Mesendoderm (in vitro differentiated cells): ENCODE data around the gene PTBP2.

Experiments used
- DNase-seq: peaks from one replicate; pipeline ENCODE4 v3.0.0; 2013
- H2AK5ac ChIP-seq: 2 replicates; pipeline ENCODE4 v1.6.1; 2013; ENCODE audit warnings: low read length, inconsistent platforms
- H2BK120ac ChIP-seq: 2 replicates; pipeline ENCODE4 v1.6.1; 2013; ENCODE audit warnings: low read depth, mild to moderate bottlenecking, low read length, moderate library complexity, mixed read lengths
- H2BK15ac ChIP-seq: replicated peaks from 2 replicates; pipeline ENCODE4 v1.6.1; 2013; ENCODE audit warnings: low read depth, mild to moderate bottlenecking, moderate library complexity
- H2BK5ac ChIP-seq: 2 replicates; pipeline ENCODE4 v1.6.1; 2013; ENCODE audit warnings: low read length, inconsistent platforms
- H3K18ac ChIP-seq: 2 replicates; pipeline ENCODE4 v1.6.1; 2013; ENCODE audit warnings: mild to moderate bottlenecking, low read length, mixed read lengths
- H3K23ac ChIP-seq: one replicate; pipeline ENCODE4 v1.6.1; 2013; ENCODE audit warnings: low read length
- H3K27ac ChIP-seq: 2 replicates; pipeline ENCODE4 v1.5.1; 2013; ENCODE audit warnings: low read depth, mild to moderate bottlenecking, inconsistent platforms, low read length, moderate library complexity
- H3K27me3 ChIP-seq: 2 replicates; pipeline ENCODE4 v1.6.1; 2013; ENCODE audit warnings: low read length, control low read depth, mild to moderate bottlenecking, inconsistent platforms; ENCODE audit not compliant: insufficient read depth, poor library complexity
- H3K36me3 ChIP-seq: 2 replicates; pipeline ENCODE4 v1.6.1; 2013; ENCODE audit warnings: low read length, inconsistent platforms; ENCODE audit not compliant: control insufficient read depth, insufficient read depth
- H3K4ac ChIP-seq: one replicate; pipeline ENCODE4 v1.6.1; 2013; ENCODE audit warnings: low read depth, mild to moderate bottlenecking, low read length, moderate library complexity
- H3K4me1 ChIP-seq: 2 replicates; pipeline ENCODE4 v1.6.1; 2013; ENCODE audit warnings: low read depth, low read length, inconsistent platforms; ENCODE audit not compliant: control insufficient read depth
- H3K4me2 ChIP-seq: 2 replicates; pipeline ENCODE4 v1.6.1; 2013; ENCODE audit warnings: low read length
- H3K4me3 ChIP-seq: 2 replicates; pipeline ENCODE4 v1.5.1; 2013; ENCODE audit warnings: mild to moderate bottlenecking, low read length
- H3K56ac ChIP-seq: one replicate; pipeline ENCODE4 v1.6.1; 2013; ENCODE audit warnings: low read length
- H3K79me1 ChIP-seq: 2 replicates; pipeline ENCODE4 v1.6.1; 2013; ENCODE audit warnings: low read length, inconsistent platforms
- H3K79me2 ChIP-seq: 2 replicates; pipeline ENCODE4 v1.6.1; 2013; ENCODE audit warnings: mild to moderate bottlenecking, low read length; ENCODE audit not compliant: control insufficient read depth, insufficient read depth
- H3K9ac ChIP-seq: 2 replicates; pipeline ENCODE4 v1.6.1; 2013; ENCODE audit warnings: low read length, inconsistent platforms
- H4K5ac ChIP-seq: one replicate; pipeline ENCODE4 v1.6.1; 2013; ENCODE audit warnings: low read length
- H4K8ac ChIP-seq: one replicate; pipeline ENCODE4 v1.6.1; 2013; ENCODE audit warnings: low read depth, mild to moderate bottlenecking, control low read depth, low read length, moderate library complexity
- WGBS: extraction: QIAGEN DNeasy Blood & Tissue Kit; methylation state at CpG from one replicate; pipeline ENCODE4 v1.1.7; 2013; ENCODE audit warnings: low lambda C conversion rate, missing lambda C conversion rate; ENCODE audit not compliant: insufficient coverage; ENCODE audit errors: extremely low coverage; 5-methylcytosine and 5-hydroxymethylcytosine counted together

PTBP2 gene

GRCh38 chr1:96730574-96731298 is 9.2 kb downstream of the PTBP2 start:
- H3K23ac ChIP-seq: no peak overlapping the region
- H4K8ac ChIP-seq: no peak overlapping the region
- H2BK15ac ChIP-seq: no peak overlapping the region
- no peaks in the 10 kb centered on the region for H3K79me1 ChIP-seq
- H3K27ac ChIP-seq: no peak overlapping the region
- no peak overlapping the region for H2BK120ac ChIP-seq
- no peak overlapping the region for H3K9ac ChIP-seq
- no CpG with 5 or more reads among the region's 4 CpGs for WGBS
- H3K36me3 ChIP-seq: no peaks in the 10 kb centered on the region
- no peak overlapping the region for H3K4me2 ChIP-seq
- no peak overlapping the region for H3K4me3 ChIP-seq
- no peak overlapping the region for H4K5ac ChIP-seq
- H3K56ac ChIP-seq: no peak overlapping the region
- no peak overlapping the region for H3K18ac ChIP-seq
- no peak for DNase-seq
- no peak overlapping the region for H2BK5ac ChIP-seq
- H3K4me1 ChIP-seq: no peaks in the 10 kb centered on the region
- H3K4ac ChIP-seq: no peak overlapping the region
- peaks cover 56% of the 10 kb centered on the region for H3K79me2 ChIP-seq
- H2AK5ac ChIP-seq: no peak overlapping the region
- H3K27me3 ChIP-seq: no peaks in the 10 kb centered on the region

- Histone ChIP-seq H3K18ac (peak overlapping the region; percentile 30), H3K23ac (no peak overlapping the region), H2AK5ac (no peak overlapping the region), H3K79me1 (peaks cover 3% of the 10 kb centered on the region), H3K4ac (no peak overlapping the region), H3K56ac (no peak overlapping the region), H3K4me3 (no peak overlapping the region), H2BK5ac (no peak overlapping the region), H3K36me3 (no peaks in the 10 kb centered on the region), H3K9ac (no peak overlapping the region), H4K5ac (no peak overlapping the region), H2BK15ac (no peak overlapping the region), H2BK120ac (no peak overlapping the region), H3K79me2 (peaks cover 52% of the 10 kb centered on the region), H3K27ac (no peak overlapping the region), H3K27me3 (no peaks in the 10 kb centered on the region), H3K4me2 (no peak overlapping the region), H3K4me1 (no peaks in the 10 kb centered on the region), H4K8ac (no peak overlapping the region)
- no CpG with 5 or more reads among the region's 5 CpGs for WGBS
- peak; percentile 59 for DNase-seq
These were observed 19.8 kb downstream of the PTBP2 start for GRCh38 chr1:96741335-96741734.

- H3K79me2 ChIP-seq: peaks cover 44% of the 10 kb centered on the region
- no peak overlapping the region for H3K23ac ChIP-seq
- H3K18ac ChIP-seq: no peak overlapping the region
- no CpG with 5 or more reads among the region's 7 CpGs for WGBS
- no peak overlapping the region for H2BK5ac ChIP-seq
- no peak overlapping the region for H3K4ac ChIP-seq
- H2BK120ac ChIP-seq: no peak overlapping the region
- H2BK15ac ChIP-seq: no peak overlapping the region
- no peak overlapping the region for H3K9ac ChIP-seq
- H3K79me1 ChIP-seq: peaks cover 1% of the 10 kb centered on the region
- no peak overlapping the region for H4K8ac ChIP-seq
- H3K56ac ChIP-seq: no peak overlapping the region
- H2AK5ac ChIP-seq: no peak overlapping the region
- H3K27me3 ChIP-seq: no peaks in the 10 kb centered on the region
- no peak overlapping the region for H3K27ac ChIP-seq
- H3K4me2 ChIP-seq: no peak overlapping the region
- no peak overlapping the region for H3K4me3 ChIP-seq
- H3K4me1 ChIP-seq: no peaks in the 10 kb centered on the region
- DNase-seq: no peak
- H4K5ac ChIP-seq: no peak overlapping the region
- H3K36me3 ChIP-seq: no peaks in the 10 kb centered on the region
These were observed 25.1 kb downstream of the PTBP2 start for GRCh38 chr1:96746440-96747420.

- H3K27ac ChIP-seq: no peak overlapping the region
- no peak overlapping the region for H3K4ac ChIP-seq
- no peaks in the 10 kb centered on the region for H3K36me3 ChIP-seq
- no CpG with 5 or more reads among the region's 1 CpG for WGBS
- H2BK120ac ChIP-seq: no peak overlapping the region
- H2BK5ac ChIP-seq: no peak overlapping the region
- no peak overlapping the region for H4K5ac ChIP-seq
- H3K4me1 ChIP-seq: no peaks in the 10 kb centered on the region
- H3K4me3 ChIP-seq: no peak overlapping the region
- H3K27me3 ChIP-seq: no peaks in the 10 kb centered on the region
- no peak overlapping the region for H3K56ac ChIP-seq
- no peak overlapping the region for H2BK15ac ChIP-seq
- peaks cover 42% of the 10 kb centered on the region for H3K79me2 ChIP-seq
- H3K23ac ChIP-seq: no peak overlapping the region
- no peak for DNase-seq
- H3K79me1 ChIP-seq: peaks cover 1% of the 10 kb centered on the region
- H4K8ac ChIP-seq: no peak overlapping the region
- no peak overlapping the region for H3K18ac ChIP-seq
- H2AK5ac ChIP-seq: no peak overlapping the region
- no peak overlapping the region for H3K9ac ChIP-seq
- no peak overlapping the region for H3K4me2 ChIP-seq
These were observed 26.0 kb downstream of the PTBP2 start for GRCh38 chr1:96747565-96747964.

- Histone ChIP-seq H2BK5ac (no peak overlapping the region), H3K23ac (no peak overlapping the region), H3K4ac (no peak overlapping the region), H3K79me1 (peaks cover 1% of the 10 kb centered on the region), H3K79me2 (peaks cover 40% of the 10 kb centered on the region), H3K18ac (no peak overlapping the region), H3K36me3 (peaks cover 1% of the 10 kb centered on the region), H4K8ac (no peak overlapping the region), H3K4me2 (no peak overlapping the region), H2BK15ac (no peak overlapping the region), H3K4me3 (no peak overlapping the region), H2BK120ac (no peak overlapping the region), H3K27me3 (no peaks in the 10 kb centered on the region), H2AK5ac (no peak overlapping the region), H3K27ac (no peak overlapping the region), H3K4me1 (no peaks in the 10 kb centered on the region), H4K5ac (no peak overlapping the region), H3K9ac (no peak overlapping the region), H3K56ac (no peak overlapping the region)
- no peak for DNase-seq
- WGBS: no CpG with 5 or more reads among the region's 3 CpGs
These were observed 26.5 kb downstream of the PTBP2 start for GRCh38 chr1:96748078-96748477.
